Measurements from ENCODE around the gene SAE1. TPM values are rescaled to one million over a fixed set of nuclear protein-coding genes. Genes with fewer than 3 reads are reported as not detected.

The SAE1 gene
- total RNA-seq, 2 experiments from 2014 or later: 165 to 175 TPM

DNA sequence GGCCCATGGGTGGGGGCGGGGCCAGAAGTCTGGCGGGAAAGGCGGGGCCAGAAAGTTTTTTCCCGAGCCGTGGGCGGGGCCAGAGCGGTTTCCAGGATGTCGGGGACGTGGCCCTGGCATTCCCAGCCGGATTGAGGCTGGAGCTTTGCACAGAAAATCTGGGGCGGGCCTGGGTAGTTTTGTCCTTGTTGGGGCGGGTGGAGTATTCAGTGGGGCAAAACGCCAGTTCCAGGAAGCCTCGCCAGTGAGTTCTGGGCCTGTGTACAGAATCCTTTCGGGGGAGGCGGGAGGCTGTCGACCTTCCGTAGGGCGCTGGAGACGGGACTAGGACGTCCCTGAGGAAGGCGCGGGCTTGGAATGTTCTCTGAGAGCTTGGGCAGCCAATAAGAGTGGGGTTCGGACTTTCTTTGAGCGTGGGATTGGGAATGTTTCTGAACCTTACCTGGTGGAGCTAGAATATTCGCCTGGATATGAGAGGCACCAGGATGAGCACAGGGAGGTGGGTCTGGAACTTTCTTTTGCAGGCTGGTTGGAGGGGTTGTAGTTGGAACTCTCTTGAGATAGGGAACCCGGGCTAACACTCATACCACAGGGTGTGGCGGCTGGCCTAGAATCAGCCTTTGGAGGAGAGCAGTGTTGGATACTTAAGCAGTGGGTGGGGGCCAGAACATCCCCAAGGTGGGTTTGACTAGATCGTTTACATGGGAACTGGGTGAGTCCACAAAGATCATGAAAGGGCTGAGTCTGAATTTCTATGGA is 127.0 kb downstream of the SAE1 start:
- Mint-ChIP-seq H3K36me3 (ENCODE audit: low read depth) (peaks cover 43% of the 10 kb centered on the region), H3K9me3 (ENCODE audit: insufficient read depth) (no peaks in the 10 kb centered on the region), H3K27ac (peak overlapping the region; percentile 97), H3K4me3 (peak overlapping the region; percentile 87), H3K27me3 (ENCODE audit: low read depth) (no peaks in the 10 kb centered on the region), H3K4me1 (ENCODE audit: low read depth) (peaks cover 45% of the 10 kb centered on the region)
- ChIA-PET POLR2A (interaction anchor here (1.2 to 2.6 kb wide), 7 partner anchors 13 to 162 kb away, joined by 3 to 43 read pairs (median 8); partner anchors contain the start of genes INAFM1 and ZC3H4), CTCF (interaction anchor here (3.1 to 5.9 kb wide), 2 partner anchors 10 to 13 kb away, joined by 31 to 76 read pairs; no protein-coding TSS in a partner anchor)
- no peak for DNase-seq
- ATAC-seq: peak; percentile 13

DNA sequence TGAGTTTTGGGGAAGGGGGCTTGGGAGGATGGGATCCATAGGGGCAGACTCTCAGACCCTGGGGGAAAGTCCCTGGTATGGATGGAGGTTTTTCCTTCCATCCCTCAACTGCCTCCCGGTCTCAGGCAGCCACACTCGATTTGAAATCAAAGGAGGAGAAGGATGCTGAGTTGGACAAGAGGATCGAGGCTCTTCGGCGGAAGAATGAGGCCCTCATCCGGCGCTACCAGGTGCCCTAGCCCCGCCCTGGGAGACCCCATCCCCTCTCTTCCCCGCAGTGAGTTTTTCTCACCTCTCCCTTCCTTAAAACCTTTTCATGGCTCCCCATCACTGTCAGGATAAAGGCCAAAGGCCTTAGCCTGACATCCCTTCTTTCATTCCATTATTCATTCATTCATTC is 127.8 kb downstream of the SAE1 start:
- H3K27ac Mint-ChIP-seq: peak overlapping the region; percentile 97
- no peak for ATAC-seq
- no peak for DNase-seq
- peaks cover 45% of the 10 kb centered on the region for H3K4me1 Mint-ChIP-seq (ENCODE audit: low read depth)
- H3K4me3 Mint-ChIP-seq: peak overlapping the region; percentile 87
- H3K36me3 Mint-ChIP-seq (ENCODE audit: low read depth): peaks cover 43% of the 10 kb centered on the region
- ChIA-PET CTCF (no interaction called here), POLR2A (no interaction called here)
- H3K9me3 Mint-ChIP-seq (ENCODE audit: insufficient read depth): no peaks in the 10 kb centered on the region
- H3K27me3 Mint-ChIP-seq (ENCODE audit: low read depth): no peaks in the 10 kb centered on the region

DNA sequence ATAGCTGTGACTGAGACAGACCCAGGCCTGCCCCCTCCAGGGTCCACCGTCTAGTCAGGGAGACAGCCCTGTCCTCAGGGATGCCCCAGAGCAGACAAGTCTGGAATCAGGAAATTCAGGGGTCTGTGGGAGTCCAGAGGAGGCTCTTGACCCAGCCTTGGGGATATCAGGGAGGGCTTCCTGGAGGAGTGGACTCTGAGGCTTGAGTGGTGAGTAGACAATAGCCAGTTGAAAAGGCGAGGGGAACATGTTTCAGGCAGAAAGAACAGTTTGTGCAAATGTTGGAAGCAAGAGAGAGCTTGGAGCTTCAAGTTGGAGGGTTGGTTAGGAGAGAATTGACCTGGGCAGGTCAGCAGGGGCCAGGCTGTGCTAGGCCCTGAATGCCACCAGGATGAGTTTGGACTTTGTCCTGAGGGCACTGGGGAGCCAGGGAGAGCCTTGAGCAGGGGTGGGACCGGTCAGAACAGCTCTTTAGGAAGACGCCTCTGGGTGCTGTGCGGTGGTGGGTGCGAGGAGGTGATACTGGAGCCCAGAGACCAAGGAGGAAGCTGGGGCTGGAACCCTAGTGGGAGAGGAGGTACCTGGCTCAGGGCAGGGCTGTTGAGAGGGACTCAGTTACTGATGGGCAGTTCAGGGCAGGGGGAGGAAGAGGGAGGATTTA is 128.4 kb downstream of the SAE1 start:
- no peaks in the 10 kb centered on the region for H3K9me3 Mint-ChIP-seq (ENCODE audit: insufficient read depth)
- ChIA-PET CTCF (no interaction called here), POLR2A (interaction anchor here (0.8 kb wide), 1 partner anchor 15 kb away, joined by 5 read pairs; no protein-coding TSS in a partner anchor)
- no peaks in the 10 kb centered on the region for H3K27me3 Mint-ChIP-seq (ENCODE audit: low read depth)
- peak overlapping the region; percentile 87 for H3K4me3 Mint-ChIP-seq
- DNase-seq: no peak
- H3K4me1 Mint-ChIP-seq (ENCODE audit: low read depth): peaks cover 45% of the 10 kb centered on the region
- no peak for ATAC-seq
- H3K27ac Mint-ChIP-seq: peak overlapping the region; percentile 45
- H3K36me3 Mint-ChIP-seq (ENCODE audit: low read depth): peaks cover 43% of the 10 kb centered on the region

Small RNAs within 50 kb of the gene (microRNA-seq; reads per million reads assigned to microRNA genes)
- gene MIR3190 (not detected), gene MIR3191 (not detected)

Other genes with a start within 250 kb of the SAE1 start
- not detected for gene NPAS1, start 111.0 kb upstream of the SAE1 start, total RNA-seq
- gene TMEM160, start 82.2 kb upstream of the SAE1 start, total RNA-seq: 10 to 100 TPM; 74.4 to 76.8 TPM
- 100 to 1,000 TPM; 102 TPM for gene ZC3H4, start 17.1 kb upstream of the SAE1 start, total RNA-seq
- 10 to 100 TPM; 15.7 to 16.8 TPM for gene BBC3, start 100.4 kb downstream of the SAE1 start, total RNA-seq
- 10 to 100 TPM; 30.0 to 32.1 TPM for gene CCDC9, start 125.7 kb downstream of the SAE1 start, total RNA-seq
- 10 to 100 TPM; 12.9 to 14.3 TPM for gene INAFM1, start 144.1 kb downstream of the SAE1 start, total RNA-seq
- gene C5AR1, start 179.0 kb downstream of the SAE1 start, total RNA-seq: 1 to 10 TPM; 1.0 to 1.8 TPM
- under 1 TPM; 0.05 to 0.21 TPM for gene C5AR2, start 201.3 kb downstream of the SAE1 start, total RNA-seq
- gene DHX34, start 218.5 kb downstream of the SAE1 start, total RNA-seq: 10 to 100 TPM; 12.6 to 13.1 TPM

Data from activated CD8-positive, alpha-beta T cell treated with anti-CD3 and anti-CD28 coated beads, Interleukin-2, amount 10 ng/mL, durations not matched to agents 7 days and 5 days (primary cell).